Breast epithelium (tissue), 3 donors: ENCODE measurements around the gene CXCR5.

Experiments used
- CTCF ChIP-seq, 3 donors: fragments of 450-650 bp; IDR thresholded peaks; one replicate each; pipeline ENCODE4 v1.5.1; 2016 to 2017; ENCODE audit warnings: antibody characterized with exemption in 3 of 3, mild to moderate bottlenecking in 3 of 3, moderate library complexity in 3 of 3
- POLR2A ChIP-seq: fragments of 450-650 bp; IDR thresholded peaks from one replicate; pipeline ENCODE4 v1.6.1; 2016; ENCODE audit warnings: antibody characterized with exemption, mild to moderate bottlenecking, moderate library complexity
- POLR2AphosphoS5 ChIP-seq, 3 donors: sonication (generic); formaldehyde crosslinking; IDR thresholded peaks; one replicate each; pipeline ENCODE4 v1.6.1; 2017; ENCODE audit warnings: antibody characterized with exemption in 3 of 3

- TF ChIP-seq POLR2A (no peak), CTCF (IDR thresholded peaks at IDR 0.05) (no peak), POLR2AphosphoS5 (IDR thresholded peaks at IDR 0.05) (no peak)
Measured at GRCh38 chr11:118927554-118928100, 43.9 kb downstream of the CXCR5 start.
